ENCODE results near the gene SLC6A2. TPM values are rescaled to one million over a fixed set of nuclear protein-coding genes. Genes with fewer than 3 reads are reported as not detected.

The SLC6A2 gene
- total and polyA plus RNA-seq, 2 experiments from 2014 or later: 0.35 to 0.39 TPM

GRCh38 chr16:55746081-55746480, 90.3 kb downstream of the SLC6A2 start (continued):
- no peak for TF ChIP-seq ZNF462 (CRISPR knock-in tag; IDR thresholded peaks at IDR 0.05)

GRCh38 chr16:55747785-55748184, 92.0 kb downstream of the SLC6A2 start:
- Histone ChIP-seq H3K27me3 (ENCODE audit: insufficient read depth) (no peaks in the 10 kb centered on the region), H3K36me3 (ENCODE audit: insufficient read depth) (no peaks in the 10 kb centered on the region), H2AFZ (no peak overlapping the region), H3K9me2 (ENCODE audit: insufficient read depth) (no peaks in the 10 kb centered on the region), H3K79me2 (replicated peaks; ENCODE audit: insufficient read depth) (no peaks in the 10 kb centered on the region), H3K4me3 (no peak overlapping the region), H3K4me1 (ENCODE audit: insufficient read depth) (no peaks in the 10 kb centered on the region), H3F3A (replicated peaks; ENCODE audit: low read depth) (0 out of 2 replicates have a peak, but pooled peaks cover 6% of the 10 kb centered on the region), H3K27ac (ENCODE audit: low read depth) (no peak overlapping the region), H4K20me1 (replicated peaks; ENCODE audit: insufficient read depth) (no peaks in the 10 kb centered on the region), H3K4me2 (no peak overlapping the region)
- H3K36me3 Mint-ChIP-seq (ENCODE audit: low read depth): peaks cover 12% of the 10 kb centered on the region
- no peak overlapping the region for H3K4me3 Mint-ChIP-seq
- no peak for ATAC-seq
- H3K9me3 Mint-ChIP-seq: peaks cover 19% of the 10 kb centered on the region
- no peaks in the 10 kb centered on the region for H3K4me1 Mint-ChIP-seq
- peaks cover 5% of the 10 kb centered on the region for H3K27me3 Mint-ChIP-seq (ENCODE audit: insufficient read depth, low read depth, poor library complexity)
- DNase-seq (ENCODE audit: low spot score): no peak
- no peak overlapping the region for H3K27ac Mint-ChIP-seq
- TF ChIP-seq ETS1 (IDR thresholded peaks at IDR 0.05) (no peak), STAT1 (IDR thresholded peaks at IDR 0.05; ENCODE audit: unreplicated experiment) (no peak), POLR2AphosphoS5 (IDR thresholded peaks at IDR 0.05; ENCODE audit: low read depth) (no peak), NANOG (IDR thresholded peaks at IDR 0.05; ENCODE audit: borderline replicate concordance) (no peak), ZNF114 (CRISPR knock-in tag; IDR thresholded peaks at IDR 0.05) (no peak), EZH2phosphoT487 (IDR thresholded peaks at IDR 0.05; ENCODE audit: unreplicated experiment) (no peak), CTCF (conservative IDR thresholded peaks at IDR 0.05; ENCODE audit: low read depth in 2 of 2) (no peak)
